Psoas muscle (tissue), 8 donors: ENCODE data around the gene KIAA0513. TPM values are rescaled to one million over a fixed set of nuclear protein-coding genes. Genes with fewer than 3 reads are reported as not detected.
A peak's percentile ranks its signal among the peaks of the same experiment; 100 is the strongest.

ENCODE experiments used
- ATAC-seq, 4 donors: fragments of 200-7000 bp; cut with Tn5 transposase; one replicate each; pipeline ENCODE4 v1.9.1; 2020; ENCODE audit warnings: moderate library complexity in 3 of 4, mild to moderate bottlenecking in 2 of 4
- DNase-seq, 2 donors: peaks; one replicate each; pipeline ENCODE4 v3.0.0-alpha.2; 2020
- H3K27ac ChIP-seq: fragments of 200-600 bp; one replicate; pipeline ENCODE4 v1.8.0; 2022
- H3K27me3 ChIP-seq, 3 donors: fragments of 200-600 bp in 1 of 3; one replicate each; pipeline versions ENCODE4 v1.6.1 to v1.8.0; 2013 to 2022; ENCODE audit warnings: low read length in 2 of 3, mild to moderate bottlenecking in 2 of 3, moderate library complexity in 1 of 3; ENCODE audit not compliant: insufficient read depth in 3 of 3
- H3K36me3 ChIP-seq, 2 donors: fragments of 200-600 bp in 1 of 2; one replicate each; pipeline versions ENCODE4 v1.6.1 to v1.8.0; 2013 to 2022; ENCODE audit warnings: low read depth in 1 of 2, mild to moderate bottlenecking in 1 of 2, moderate library complexity in 1 of 2; ENCODE audit not compliant: insufficient read depth in 1 of 2
- H3K4me1 ChIP-seq: fragments of 200-600 bp; one replicate; pipeline ENCODE4 v1.8.0; 2022
- H3K4me3 ChIP-seq: fragments of 200-600 bp; one replicate; pipeline ENCODE4 v1.8.0; 2022; ENCODE audit warnings: mild to moderate bottlenecking
- H3K9me3 ChIP-seq: fragments of 200-600 bp; one replicate; pipeline ENCODE4 v1.8.0; 2022
- whole genome bisulfite sequencing, 3 donors: extraction: QIAGEN DNeasy Blood & Tissue Kit; methylation state at CpG; one replicate each; pipeline versions ENCODE4 v1.1.6 to v1.1.7; 2013; 5-methylcytosine and 5-hydroxymethylcytosine counted together
- intact Hi-C, 2 donors: fragments of 100-400 bp; cut with DNase I; formaldehyde crosslinking; loops; one replicate each; pipeline versions ENCODE4 v1.11.0 to v1.14.2; 2022
- polyA plus RNA-seq, 3 donors: library from polyadenylated mRNA; stranded (reverse); fragments of 200-250 nt; gene quantifications; one replicate each; pipeline ENCODE4 v1.2.3, GENCODE V29; 2013
- total RNA-seq, 4 donors: library from RNA; stranded (reverse); fragmentation: NEBNext Ultra II Directional in 2 of 4; extraction: Animal tissue kit (Norgen Biotek cat#: 25700) in 2 of 4; gene quantifications; one replicate each; pipeline versions ENCODE4 v1.2.1 to v1.2.4, GENCODE V29; 2021 to 2023
- TF ChIP-seq, protein P1 (sequence below): fragments of 200-600 bp; IDR thresholded peaks from one replicate; pipeline ENCODE4 v1.8.0; 2022; ENCODE audit warnings: antibody characterized with exemption
- donor health status: healthy with polysubstance abuse.
- donor health status: DM: no; HTN: no; CAD: no; lungs with moderate emphysema.
- donor health status: Bipolar disorder and iron deficiency.
- donor health status: healthy.
- donor health status: DM: yes; HTN: yes; CAD: no.
- donor health status: DM: no; HTN: no; CAD: no.
- donor health status: DM: no; HTN: no; CAD: no.
- donor health status: DM: yes; HTN: yes; CAD: no.

KIAA0513 gene
- total and polyA plus RNA-seq, 7 donors: 3.6 to 18.2 (median 12.9) TPM

DNA sequence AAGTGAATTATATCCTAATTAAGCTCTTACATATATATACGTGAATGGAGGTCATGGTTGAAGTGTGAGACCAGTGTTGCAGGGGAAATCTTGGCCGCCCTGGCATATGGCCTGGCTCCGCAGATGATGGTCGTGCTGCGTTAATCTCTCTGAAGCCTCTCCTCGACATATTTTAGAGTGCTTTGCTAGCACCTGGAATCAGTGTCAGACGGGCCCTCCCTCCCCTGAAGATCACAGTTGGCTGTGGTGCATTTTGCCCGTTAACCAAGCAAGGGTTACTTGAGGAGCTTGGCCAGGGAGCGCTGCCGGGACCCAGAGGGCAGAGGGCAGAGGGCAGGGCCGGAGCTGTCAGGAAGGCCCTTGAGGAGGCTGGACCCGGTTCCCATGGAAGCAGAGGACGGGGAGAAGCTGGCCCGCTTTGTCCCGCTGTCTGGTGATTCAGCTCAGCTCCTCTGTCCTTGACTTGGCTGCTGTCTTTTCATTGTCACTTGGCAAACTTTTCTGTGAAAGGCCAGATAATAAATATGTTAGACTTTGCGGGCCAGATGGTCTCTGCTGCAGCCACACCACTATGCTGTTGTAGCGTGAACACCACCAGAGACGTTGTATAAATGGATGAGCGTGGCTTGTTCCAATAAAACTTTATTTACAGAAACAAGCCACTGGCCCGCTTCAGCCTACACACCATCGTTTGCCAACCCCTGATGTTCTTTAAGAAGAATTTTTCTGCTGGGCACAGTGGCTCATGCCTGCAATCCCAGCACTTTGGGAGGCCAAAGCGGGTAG, 52.4 kb downstream of the KIAA0513 start:
- no peaks in the 10 kb centered on the region for H3K4me1 ChIP-seq
- TF ChIP-seq, protein P1, sequence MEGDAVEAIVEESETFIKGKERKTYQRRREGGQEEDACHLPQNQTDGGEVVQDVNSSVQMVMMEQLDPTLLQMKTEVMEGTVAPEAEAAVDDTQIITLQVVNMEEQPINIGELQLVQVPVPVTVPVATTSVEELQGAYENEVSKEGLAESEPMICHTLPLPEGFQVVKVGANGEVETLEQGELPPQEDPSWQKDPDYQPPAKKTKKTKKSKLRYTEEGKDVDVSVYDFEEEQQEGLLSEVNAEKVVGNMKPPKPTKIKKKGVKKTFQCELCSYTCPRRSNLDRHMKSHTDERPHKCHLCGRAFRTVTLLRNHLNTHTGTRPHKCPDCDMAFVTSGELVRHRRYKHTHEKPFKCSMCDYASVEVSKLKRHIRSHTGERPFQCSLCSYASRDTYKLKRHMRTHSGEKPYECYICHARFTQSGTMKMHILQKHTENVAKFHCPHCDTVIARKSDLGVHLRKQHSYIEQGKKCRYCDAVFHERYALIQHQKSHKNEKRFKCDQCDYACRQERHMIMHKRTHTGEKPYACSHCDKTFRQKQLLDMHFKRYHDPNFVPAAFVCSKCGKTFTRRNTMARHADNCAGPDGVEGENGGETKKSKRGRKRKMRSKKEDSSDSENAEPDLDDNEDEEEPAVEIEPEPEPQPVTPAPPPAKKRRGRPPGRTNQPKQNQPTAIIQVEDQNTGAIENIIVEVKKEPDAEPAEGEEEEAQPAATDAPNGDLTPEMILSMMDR: no peak
- H3K4me3 ChIP-seq: no peak overlapping the region
- WGBS, 3 donors: 86 to 90% (median 88%) methylated on average over 22 of the region's 22 CpGs
- DNase-seq (no peak), ATAC-seq (no peak)
- H3K9me3 ChIP-seq: no peaks in the 10 kb centered on the region
- peaks cover 0 to 2% (median 0%) of the 10 kb centered on the region in 3 donors for H3K27me3 ChIP-seq
- H3K27ac ChIP-seq: no peak overlapping the region
- intact Hi-C loops: loop anchor here in 1 of 2 donors (5.0 to 10.0 kb wide), 2 partner anchors 48 to 95 kb away; no protein-coding TSS in a partner anchor
- peaks cover 0 to 49% of the 10 kb centered on the region in 2 donors for H3K36me3 ChIP-seq

DNA sequence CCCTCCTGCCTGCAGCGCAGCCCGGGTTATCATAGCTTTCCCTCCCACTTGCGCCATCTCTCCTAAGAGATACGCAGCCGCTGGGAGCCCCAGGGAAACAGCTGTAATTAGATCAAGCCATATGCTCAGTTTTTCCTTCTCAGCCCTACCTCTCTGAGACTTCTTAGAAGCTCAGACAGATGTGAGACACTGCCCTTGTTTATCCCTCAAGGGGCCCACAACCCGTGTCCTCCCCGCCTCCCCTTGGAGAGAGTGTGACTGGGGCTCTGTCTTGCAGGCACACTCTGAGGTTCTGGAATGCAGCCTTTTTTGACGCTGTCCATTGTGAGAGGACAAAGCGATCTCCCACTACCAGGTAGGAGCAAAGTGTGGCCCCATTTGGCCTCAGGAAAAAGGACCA, 53.4 kb downstream of the KIAA0513 start:
- DNase-seq (no peak), ATAC-seq (no peak)
- intact Hi-C loops: loop anchor here in 1 of 2 donors (10.0 kb wide), 1 partner anchor 96 kb away; no protein-coding TSS in a partner anchor
- Histone ChIP-seq H3K4me3 (no peak overlapping the region), H3K36me3 (peaks cover 0 to 49% of the 10 kb centered on the region in 2 donors), H3K27ac (no peak overlapping the region), H3K4me1 (no peaks in the 10 kb centered on the region), H3K27me3 (peaks cover 0 to 2% (median 0%) of the 10 kb centered on the region in 3 donors), H3K9me3 (no peaks in the 10 kb centered on the region)
- 87 to 94% (median 90%) methylated on average over 9 of the region's 9 CpGs for WGBS, 3 donors
- TF ChIP-seq, protein P1: no peak

DNA sequence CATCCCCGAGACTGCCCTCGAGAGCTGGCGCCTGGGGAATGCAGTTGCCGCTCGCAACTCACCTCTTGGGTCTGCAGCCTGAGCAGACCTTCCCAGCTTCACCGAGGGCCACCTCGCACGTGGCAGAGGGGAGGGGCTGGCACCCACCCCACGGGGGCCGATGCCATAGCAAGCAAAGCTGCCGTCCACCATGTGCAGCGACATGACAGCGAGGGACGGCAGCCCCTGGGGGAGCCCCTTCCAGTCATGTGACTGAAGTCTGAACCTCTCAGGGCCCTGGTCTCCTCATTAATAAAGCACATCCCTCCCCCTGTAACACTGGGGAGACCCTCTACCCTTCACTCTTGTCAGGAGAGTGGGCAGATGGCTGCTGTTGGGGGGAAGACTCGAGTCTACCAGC, 54.2 kb downstream of the KIAA0513 start:
- DNase-seq (no peak), ATAC-seq (no peak)
- WGBS, 3 donors: 75 to 85% (median 81%) methylated on average over 15 of the region's 15 CpGs
- intact Hi-C loops: loop anchor here (2.0 to 10.0 kb wide), 2 partner anchors 97 to 99 kb away; no protein-coding TSS in a partner anchor
- Histone ChIP-seq H3K4me3 (no peak overlapping the region), H3K27me3 (peaks cover 0 to 2% (median 0%) of the 10 kb centered on the region in 3 donors), H3K27ac (no peak overlapping the region), H3K9me3 (no peaks in the 10 kb centered on the region), H3K4me1 (no peaks in the 10 kb centered on the region), H3K36me3 (peaks cover 0 to 43% of the 10 kb centered on the region in 2 donors)
- TF ChIP-seq, protein P1: no peak

GRCh38 chr16:85082173-85083050, 54.8 kb downstream of the KIAA0513 start:
- Histone ChIP-seq H3K36me3 (peaks cover 0 to 37% of the 10 kb centered on the region in 2 donors), H3K9me3 (no peaks in the 10 kb centered on the region), H3K27me3 (peaks cover 0 to 2% (median 0%) of the 10 kb centered on the region in 3 donors), H3K4me3 (no peak overlapping the region), H3K27ac (peak overlapping the region; percentile 63), H3K4me1 (no peaks in the 10 kb centered on the region)
- intact Hi-C loops: loop anchor here (2.0 to 10.0 kb wide), 2 partner anchors 98 to 100 kb away; no protein-coding TSS in a partner anchor
- 53 to 69% (median 56%) methylated on average over 33 of the region's 33 CpGs for WGBS, 3 donors
- TF ChIP-seq, protein P1: no peak
- peak in 1 of 2 donors; percentile 67 for DNase-seq
- peak; percentile 46 to 83 (median 73) for ATAC-seq
